IMR-90 (cell line): ENCODE measurements around the gene SPACDR.

ENCODE experiments used
- BHLHE40 ChIP-seq: fragments of 150-350 bp; IDR thresholded peaks from 2 replicates; pipeline ENCODE4 v1.6.1; 2016; ENCODE audit warnings: mild to moderate bottlenecking, low read depth, low read length
- CEBPB ChIP-seq: IDR thresholded peaks from 2 replicates; pipeline ENCODE4 v1.6.1; 2012; ENCODE audit warnings: low read depth, low read length, improper control_type of control experiment
- CHD1 ChIP-seq: IDR thresholded peaks from 2 replicates; pipeline ENCODE4 v1.6.1; 2012; ENCODE audit warnings: low read depth, low read length, improper control_type of control experiment
- CTCF ChIP-seq: conservative IDR thresholded peaks from 2 replicates; pipeline ENCODE4 v1.5.1; 2012; ENCODE audit warnings: mild to moderate bottlenecking, low read depth, low read length, improper control_type of control experiment
- FOS ChIP-seq: fragments of 150-350 bp; IDR thresholded peaks from 2 replicates; pipeline ENCODE4 v1.6.1; 2016; ENCODE audit warnings: low read depth, low read length
- POLR2A ChIP-seq: IDR thresholded peaks from 2 replicates; pipeline ENCODE4 v1.6.1; 2012; ENCODE audit warnings: mild to moderate bottlenecking, low read depth, low read length
- RAD21 ChIP-seq: IDR thresholded peaks from 2 replicates; pipeline ENCODE4 v1.6.1; 2012; ENCODE audit warnings: low read length, improper control_type of control experiment
- RCOR1 ChIP-seq: IDR thresholded peaks from 2 replicates; pipeline ENCODE4 v1.6.1; 2012; ENCODE audit warnings: mild to moderate bottlenecking, low read length, improper control_type of control experiment; ENCODE audit not compliant: insufficient replicate concordance
- RFX5 ChIP-seq: IDR thresholded peaks from 2 replicates; pipeline ENCODE4 v1.8.0; 2012; ENCODE audit warnings: low read depth, mild to moderate bottlenecking, low read length, moderate library complexity
- USF2 ChIP-seq: fragments of 150-350 bp; IDR thresholded peaks from 2 replicates; pipeline ENCODE4 v1.6.1; 2017; ENCODE audit warnings: mild to moderate bottlenecking, antibody characterized with exemption, low read length, low read depth

- TF ChIP-seq RAD21 (no peak), BHLHE40 (peak; percentile 29; the same call in 1 of the 2 replicates), CTCF (no peak), POLR2A (no peak; the same call in 1 of the 2 replicates), CEBPB (no peak), FOS (no peak), RFX5 (no peak), CHD1 (no peak), RCOR1 (no peak), USF2 (no peak)
These were observed 28.4 kb downstream of the SPACDR start for GRCh38 chr7:100435401-100436304.
